MM.1S (cell line): Measurements from ENCODE around the gene BCL2A1.

Experiments used
- EZH2 ChIP-seq: fragments of 300-600 bp; sonication (generic); optimal IDR thresholded peaks from 2 replicates; pipeline ENCODE3; 2017; ENCODE audit warnings: low read depth, mild to moderate bottlenecking, antibody characterized with exemption, low read length, mixed read lengths
- TF ChIP-seq, protein P1 (sequence below): fragments of 300-600 bp; sonication (generic); IDR thresholded peaks from 2 replicates; pipeline ENCODE4 v1.5.1; 2016; ENCODE audit warnings: antibody characterized with exemption, low read length, mixed read lengths

DNA sequence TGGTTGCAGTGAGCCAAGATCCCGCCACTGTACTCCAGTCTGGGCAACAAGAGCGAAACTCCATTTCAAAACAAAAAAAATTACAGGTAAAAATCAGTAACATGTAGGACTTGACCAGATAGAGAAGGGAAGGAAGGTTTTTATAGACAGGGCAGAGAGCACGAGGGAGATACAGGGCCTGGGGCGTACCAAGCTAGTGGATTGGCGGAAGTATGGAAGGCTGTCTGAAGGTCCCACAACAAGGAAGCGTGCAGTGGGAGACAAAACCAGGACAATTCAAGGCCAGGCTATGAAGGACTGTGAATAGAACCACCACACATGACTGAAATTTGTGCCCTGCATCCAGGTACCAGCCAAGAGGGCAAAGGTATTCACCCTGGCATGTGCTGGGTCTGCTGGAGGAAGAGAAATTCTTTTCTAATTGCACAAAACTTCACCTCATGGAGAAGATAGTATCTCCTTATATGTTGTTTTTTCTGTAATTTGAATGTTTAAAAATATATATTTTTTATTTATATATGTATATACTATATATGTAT lies 33.0 kb upstream of the BCL2A1 start:
- TF ChIP-seq, protein P1, sequence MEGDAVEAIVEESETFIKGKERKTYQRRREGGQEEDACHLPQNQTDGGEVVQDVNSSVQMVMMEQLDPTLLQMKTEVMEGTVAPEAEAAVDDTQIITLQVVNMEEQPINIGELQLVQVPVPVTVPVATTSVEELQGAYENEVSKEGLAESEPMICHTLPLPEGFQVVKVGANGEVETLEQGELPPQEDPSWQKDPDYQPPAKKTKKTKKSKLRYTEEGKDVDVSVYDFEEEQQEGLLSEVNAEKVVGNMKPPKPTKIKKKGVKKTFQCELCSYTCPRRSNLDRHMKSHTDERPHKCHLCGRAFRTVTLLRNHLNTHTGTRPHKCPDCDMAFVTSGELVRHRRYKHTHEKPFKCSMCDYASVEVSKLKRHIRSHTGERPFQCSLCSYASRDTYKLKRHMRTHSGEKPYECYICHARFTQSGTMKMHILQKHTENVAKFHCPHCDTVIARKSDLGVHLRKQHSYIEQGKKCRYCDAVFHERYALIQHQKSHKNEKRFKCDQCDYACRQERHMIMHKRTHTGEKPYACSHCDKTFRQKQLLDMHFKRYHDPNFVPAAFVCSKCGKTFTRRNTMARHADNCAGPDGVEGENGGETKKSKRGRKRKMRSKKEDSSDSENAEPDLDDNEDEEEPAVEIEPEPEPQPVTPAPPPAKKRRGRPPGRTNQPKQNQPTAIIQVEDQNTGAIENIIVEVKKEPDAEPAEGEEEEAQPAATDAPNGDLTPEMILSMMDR = no peak
- TF ChIP-seq EZH2 = no peak
